ENCODE data around the gene DIP2C.

Gene DIP2C

DNA sequence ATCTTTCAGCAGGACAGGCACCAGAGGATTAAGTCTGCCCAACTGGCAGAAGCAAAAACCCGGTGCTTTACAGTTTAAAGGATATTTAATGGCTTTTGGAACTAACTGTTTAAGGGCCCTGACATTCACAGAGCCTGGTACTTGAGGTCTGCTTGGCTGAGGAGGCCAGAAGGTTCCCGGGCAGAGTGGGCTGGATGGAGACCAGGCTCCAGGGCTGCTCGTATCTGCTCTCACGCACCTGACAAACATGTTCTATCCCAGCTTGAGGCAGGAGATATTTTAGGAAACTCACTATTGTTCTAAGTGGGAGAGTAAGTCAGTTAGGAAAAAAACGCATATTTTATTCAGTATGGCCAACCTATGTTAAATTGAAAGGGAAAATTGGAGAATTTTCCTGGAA, 410.8 kb downstream of the DIP2C start:
- no peaks in the 10 kb centered on the region for H3K27me3 ChIP-seq (ENCODE audit: insufficient read depth, low read length)
- no peak overlapping the region for H2BK12ac ChIP-seq (ENCODE audit: low read length)
- no peak overlapping the region for H2BK120ac ChIP-seq (ENCODE audit: insufficient read depth, low read length, poor library complexity)
- H3K18ac ChIP-seq (ENCODE audit: low read length), result no peak overlapping the region
- H3K79me2 ChIP-seq (ENCODE audit: control insufficient read depth, insufficient read depth, low read length, poor library complexity), result no peaks in the 10 kb centered on the region
- no peaks in the 10 kb centered on the region for H3K4me1 ChIP-seq (ENCODE audit: control insufficient read depth in 1 of 2, insufficient read depth in 2 of 2, low read length in 2 of 2)
- H2AK5ac ChIP-seq (ENCODE audit: low read length), result no peak overlapping the region
- no peak overlapping the region for H3K27ac ChIP-seq (ENCODE audit: low read depth, low read length)
- no peak overlapping the region for H4K91ac ChIP-seq (ENCODE audit: low read depth, low read length)
- no peak overlapping the region for H3K23ac ChIP-seq (ENCODE audit: low read length)
- H3K9ac ChIP-seq (ENCODE audit: low read length), result no peak overlapping the region
- no peak overlapping the region for H3K4me2 ChIP-seq (ENCODE audit: low read length)
- no peak overlapping the region for H3K14ac ChIP-seq (ENCODE audit: low read length)
- H4K12ac ChIP-seq (ENCODE audit: low read depth, low read length), result no peak overlapping the region
- no peak overlapping the region for H4K8ac ChIP-seq (ENCODE audit: low read depth, low read length)
- H2BK5ac ChIP-seq (ENCODE audit: low read depth, low read length, poor library complexity), result no peak overlapping the region
- H2AFZ ChIP-seq (ENCODE audit: insufficient read depth, low read length, poor library complexity), result no peak overlapping the region
- no peaks in the 10 kb centered on the region for H3K9me3 ChIP-seq (ENCODE audit: insufficient read depth, low read depth, low read length)
- no peak overlapping the region for H3K4me3 ChIP-seq (ENCODE audit: low read depth, low read length)
- H3K4ac ChIP-seq (ENCODE audit: low read depth, low read length), result no peak overlapping the region
- no peak for DNase-seq
- peaks cover 26 to 40% of the 10 kb centered on the region in 2 experiments for H3K36me3 ChIP-seq (ENCODE audit: control insufficient read depth in 1 of 2, insufficient read depth in 2 of 2, low read length in 2 of 2)
- no CpG with 5 or more reads among the region's 5 CpGs for WGBS (ENCODE audit: extremely low coverage, insufficient coverage, insufficient read length)
- H3K79me1 ChIP-seq (ENCODE audit: low read length), result no peaks in the 10 kb centered on the region

GRCh38 chr10:277963-278362, 411.5 kb downstream of the DIP2C start:
- no peak overlapping the region for H3K4ac ChIP-seq (ENCODE audit: low read depth, low read length)
- no peak for DNase-seq
- no peaks in the 10 kb centered on the region for H3K4me1 ChIP-seq (ENCODE audit: control insufficient read depth in 1 of 2, insufficient read depth in 2 of 2, low read length in 2 of 2)
- H3K4me3 ChIP-seq (ENCODE audit: low read depth, low read length), result peak overlapping the region; percentile 32
- H3K9ac ChIP-seq (ENCODE audit: low read length), result no peak overlapping the region
- no peak overlapping the region for H2BK5ac ChIP-seq (ENCODE audit: low read depth, low read length, poor library complexity)
- no peaks in the 10 kb centered on the region for H3K27me3 ChIP-seq (ENCODE audit: insufficient read depth, low read length)
- H3K4me2 ChIP-seq (ENCODE audit: low read length), result no peak overlapping the region
- no peak overlapping the region for H4K8ac ChIP-seq (ENCODE audit: low read depth, low read length)
- no peak overlapping the region for H2AK5ac ChIP-seq (ENCODE audit: low read length)
- no peak overlapping the region for H3K18ac ChIP-seq (ENCODE audit: low read length)
- H2BK12ac ChIP-seq (ENCODE audit: low read length), result no peak overlapping the region
- H3K14ac ChIP-seq (ENCODE audit: low read length), result no peak overlapping the region
- H4K91ac ChIP-seq (ENCODE audit: low read depth, low read length), result no peak overlapping the region
- no peak overlapping the region for H4K12ac ChIP-seq (ENCODE audit: low read depth, low read length)
- no peak overlapping the region for H2BK120ac ChIP-seq (ENCODE audit: insufficient read depth, low read length, poor library complexity)
- H3K79me1 ChIP-seq (ENCODE audit: low read length), result no peaks in the 10 kb centered on the region
- no peak overlapping the region for H2AFZ ChIP-seq (ENCODE audit: insufficient read depth, low read length, poor library complexity)
- no CpG with 5 or more reads among the region's 19 CpGs for WGBS (ENCODE audit: extremely low coverage, insufficient coverage, insufficient read length)
- H3K27ac ChIP-seq (ENCODE audit: low read depth, low read length), result no peak overlapping the region
- no peak overlapping the region for H3K23ac ChIP-seq (ENCODE audit: low read length)
- H3K79me2 ChIP-seq (ENCODE audit: control insufficient read depth, insufficient read depth, low read length, poor library complexity), result no peaks in the 10 kb centered on the region
- peaks cover 24 to 37% of the 10 kb centered on the region in 2 experiments for H3K36me3 ChIP-seq (ENCODE audit: control insufficient read depth in 1 of 2, insufficient read depth in 2 of 2, low read length in 2 of 2)
- no peaks in the 10 kb centered on the region for H3K9me3 ChIP-seq (ENCODE audit: insufficient read depth, low read depth, low read length)

GRCh38 chr10:275680-276079, 413.8 kb downstream of the DIP2C start:
- Histone ChIP-seq H3K27me3 (ENCODE audit: insufficient read depth, low read length) (no peaks in the 10 kb centered on the region), H3K27ac (ENCODE audit: low read depth, low read length) (no peak overlapping the region), H3K4me1 (ENCODE audit: control insufficient read depth in 1 of 2, insufficient read depth in 2 of 2, low read length in 2 of 2) (peaks cover 7 to 9% of the 10 kb centered on the region in 2 experiments), H3K4me2 (ENCODE audit: low read length) (no peak overlapping the region), H2BK120ac (ENCODE audit: insufficient read depth, low read length, poor library complexity) (no peak overlapping the region), H3K4ac (ENCODE audit: low read depth, low read length) (no peak overlapping the region), H4K8ac (ENCODE audit: low read depth, low read length) (no peak overlapping the region), H3K9ac (ENCODE audit: low read length) (no peak overlapping the region), H3K79me1 (ENCODE audit: low read length) (no peaks in the 10 kb centered on the region), H2AK5ac (ENCODE audit: low read length) (no peak overlapping the region), H3K9me3 (ENCODE audit: insufficient read depth, low read depth, low read length) (peaks cover under 1% of the 10 kb centered on the region), H3K79me2 (ENCODE audit: control insufficient read depth, insufficient read depth, low read length, poor library complexity) (no peaks in the 10 kb centered on the region), H3K36me3 (ENCODE audit: control insufficient read depth in 1 of 2, insufficient read depth in 2 of 2, low read length in 2 of 2) (peaks cover 14 to 23% of the 10 kb centered on the region in 2 experiments), H2BK5ac (ENCODE audit: low read depth, low read length, poor library complexity) (no peak overlapping the region), H3K14ac (ENCODE audit: low read length) (no peak overlapping the region), H3K4me3 (ENCODE audit: low read depth, low read length) (no peak overlapping the region), H4K91ac (ENCODE audit: low read depth, low read length) (no peak overlapping the region), H2AFZ (ENCODE audit: insufficient read depth, low read length, poor library complexity) (no peak overlapping the region), H4K12ac (ENCODE audit: low read depth, low read length) (no peak overlapping the region), H2BK12ac (ENCODE audit: low read length) (no peak overlapping the region), H3K18ac (ENCODE audit: low read length) (no peak overlapping the region), H3K23ac (ENCODE audit: low read length) (no peak overlapping the region)
- DNase-seq, result no peak
- no CpG with 5 or more reads among the region's 18 CpGs for WGBS (ENCODE audit: extremely low coverage, insufficient coverage, insufficient read length)

DNA sequence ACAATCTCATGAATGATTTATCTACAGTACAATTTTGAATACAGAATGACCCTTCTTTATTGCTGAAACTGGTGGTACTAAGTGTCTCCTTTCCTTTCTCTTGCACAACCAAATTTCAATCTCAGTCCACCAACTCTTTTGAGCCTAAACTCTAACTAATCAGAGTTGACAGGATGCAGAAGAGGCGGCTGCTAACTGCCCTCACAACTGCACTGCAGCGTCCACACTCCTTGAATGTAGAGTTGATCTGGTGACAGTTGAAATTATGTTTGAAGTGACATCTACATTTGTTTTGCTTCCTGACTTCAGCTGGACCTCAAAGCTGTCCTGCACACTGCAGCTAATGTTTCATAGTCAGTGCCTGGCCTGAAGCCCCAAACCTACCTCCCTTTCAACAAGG, 414.6 kb downstream of the DIP2C start:
- WGBS (ENCODE audit: extremely low coverage, insufficient coverage, insufficient read length), result no CpG with 5 or more reads among the region's 2 CpGs

More for the DNA sequence above, 414.6 kb downstream of the DIP2C start:
- Histone ChIP-seq H2BK12ac (ENCODE audit: low read length) (no peak overlapping the region), H4K12ac (ENCODE audit: low read depth, low read length) (no peak overlapping the region), H4K8ac (ENCODE audit: low read depth, low read length) (no peak overlapping the region), H3K79me2 (ENCODE audit: control insufficient read depth, insufficient read depth, low read length, poor library complexity) (no peaks in the 10 kb centered on the region), H3K27ac (ENCODE audit: low read depth, low read length) (no peak overlapping the region), H3K4me1 (ENCODE audit: control insufficient read depth in 1 of 2, insufficient read depth in 2 of 2, low read length in 2 of 2) (peaks cover 7 to 9% of the 10 kb centered on the region in 2 experiments), H2AFZ (ENCODE audit: insufficient read depth, low read length, poor library complexity) (no peak overlapping the region), H3K9me3 (ENCODE audit: insufficient read depth, low read depth, low read length) (peaks cover 2% of the 10 kb centered on the region), H3K4me3 (ENCODE audit: low read depth, low read length) (no peak overlapping the region), H3K27me3 (ENCODE audit: insufficient read depth, low read length) (no peaks in the 10 kb centered on the region), H3K18ac (ENCODE audit: low read length) (no peak overlapping the region), H3K14ac (ENCODE audit: low read length) (no peak overlapping the region), H3K36me3 (ENCODE audit: control insufficient read depth in 1 of 2, insufficient read depth in 2 of 2, low read length in 2 of 2) (peaks cover 14 to 20% of the 10 kb centered on the region in 2 experiments), H3K23ac (ENCODE audit: low read length) (no peak overlapping the region), H4K91ac (ENCODE audit: low read depth, low read length) (no peak overlapping the region), H3K9ac (ENCODE audit: low read length) (no peak overlapping the region), H3K4me2 (ENCODE audit: low read length) (no peak overlapping the region), H2BK120ac (ENCODE audit: insufficient read depth, low read length, poor library complexity) (no peak overlapping the region), H2BK5ac (ENCODE audit: low read depth, low read length, poor library complexity) (no peak overlapping the region), H3K79me1 (ENCODE audit: low read length) (no peaks in the 10 kb centered on the region), H3K4ac (ENCODE audit: low read depth, low read length) (no peak overlapping the region), H2AK5ac (ENCODE audit: low read length) (no peak overlapping the region)
- DNase-seq, result no peak

All from trophoblast cell (in vitro differentiated cells and primary cell).